NCI-H1436 treated with DMSO at 0.1 percent for 48 hours (cell line): Measurements from ENCODE around the gene ELMOD3.
A peak's percentile ranks its signal among the peaks of the same experiment; 100 is the strongest.
"Not testable (repeated sequence)": the region's sequence is repeated elsewhere in the genome, so short reads cannot be mapped to it uniquely, and the experiment has no call there.

Experiments used
- DNase-seq: peaks from one replicate; lab custom pipeline; 2025; lab: John Stamatoyannopoulos, UW

Gene ELMOD3

GRCh38 chr2:85401464-85401805 is 46.9 kb downstream of the ELMOD3 start:
- DNase-seq, result no peak

- no peak for DNase-seq
Measured at GRCh38 chr2:85401844-85402243, 47.3 kb downstream of the ELMOD3 start.

- no peak for DNase-seq
Measured at GRCh38 chr2:85405201-85406059, 50.9 kb downstream of the ELMOD3 start.

GRCh38 chr2:85409845-85410583 is 55.4 kb downstream of the ELMOD3 start, which contains the start of gene CAPG:
CAPG (minus strand) TSS chr2:85410366; CDS start chr2:85402145, 8,221 bp downstream.
- no peak for DNase-seq

- no peak for DNase-seq
Measured at GRCh38 chr2:85410584-85411404, 56.2 kb downstream of the ELMOD3 start.

- no peak for DNase-seq
Measured at GRCh38 chr2:85411405-85411748, 56.8 kb downstream of the ELMOD3 start.

- no peak for DNase-seq
Measured at GRCh38 chr2:85413592-85414420, 59.2 kb downstream of the ELMOD3 start.

- not testable (repeated sequence) for DNase-seq
Measured at GRCh38 chr2:85414421-85414759, 59.8 kb downstream of the ELMOD3 start.

GRCh38 chr2:85414761-85415553 is 60.4 kb downstream of the ELMOD3 start:
- no peak for DNase-seq

GRCh38 chr2:85415980-85416650 is 61.5 kb downstream of the ELMOD3 start:
- DNase-seq, result no peak

- DNase-seq, result no peak
Measured at GRCh38 chr2:85418132-85419008, 63.8 kb downstream of the ELMOD3 start, which contains the start of gene SH2D6. SH2D6 (plus strand) TSS chr2:85418714; CDS start chr2:85429466, 10,752 bp downstream.

- DNase-seq, result no peak
Measured at GRCh38 chr2:85419009-85419675, 64.6 kb downstream of the ELMOD3 start.

- peak; percentile 38 for DNase-seq
Measured at GRCh38 chr2:85420536-85421259, 66.1 kb downstream of the ELMOD3 start.

GRCh38 chr2:85421260-85422071 is 66.9 kb downstream of the ELMOD3 start:
- DNase-seq, result no peak

GRCh38 chr2:85422072-85422457 is 67.5 kb downstream of the ELMOD3 start:
- DNase-seq, result no peak

GRCh38 chr2:85423525-85423924 is 69.0 kb downstream of the ELMOD3 start:
- DNase-seq, result no peak

- no peak for DNase-seq
Measured at GRCh38 chr2:85425588-85425987, 71.0 kb downstream of the ELMOD3 start.
